Left cardiac atrium (tissue), 4 donors: ENCODE measurements around the gene GSDME. TPM values are rescaled to one million over a fixed set of nuclear protein-coding genes. Genes with fewer than 3 reads are reported as not detected.
A peak's percentile ranks its signal among the peaks of the same experiment; 100 is the strongest.

ENCODE experiments used
- ATAC-seq, 2 donors: fragments of 200-7000 bp; cut with Tn5 transposase; one replicate each; pipeline ENCODE4 v1.9.1; 2020; ENCODE audit warnings: mild to moderate bottlenecking in 2 of 2, moderate library complexity in 2 of 2
- DNase-seq: peaks from one replicate; pipeline ENCODE4 v3.0.0-alpha.2; 2020
- intact Hi-C, 2 donors: fragments of 100-400 bp; cut with DNase I; formaldehyde crosslinking; loops; one replicate each; pipeline versions ENCODE4 v1.14.1 to v1.15.1; 2022 to 2023
- total RNA-seq, 2 donors: library from RNA; stranded (reverse); fragmentation: NEBNext Ultra II Directional; extraction: Animal tissue kit (Norgen Biotek cat#: 25700); gene quantifications; one replicate each; pipeline ENCODE4 v1.2.1, GENCODE V29; 2021
- donor health status: DM: no; HTN: yes; CAD: no.
- donor health status: DM: no; HTN: yes; CAD: no; lungs with severe emphysema.
- donor health status: DM: yes; HTN: yes; CAD: no.
- donor health status: Dilated cardiomyopathy.

Gene GSDME
- total RNA-seq, 2 donors from 2014 or later, result 6.4 to 8.6 TPM

- DNase-seq (no peak), ATAC-seq (no peak)
- intact Hi-C loops, result no loop called here
Observed at GRCh38 chr7:24690251-24690650, 67.0 kb downstream of the GSDME start.

GRCh38 chr7:24685708-24686107, 71.6 kb downstream of the GSDME start:
- ATAC-seq (no peak), DNase-seq (no peak)
- intact Hi-C loops, result no loop called here

GRCh38 chr7:24670782-24671181, 86.5 kb downstream of the GSDME start:
- intact Hi-C loops, result no loop called here
- no peak for ATAC-seq

GRCh38 chr7:24669971-24670591, 87.2 kb downstream of the GSDME start:
- intact Hi-C loops, result loop anchor here in 1 of 2 donors (10.0 kb wide), 4 partner anchors 95 to 1095 kb away; partner anchors contain the start of genes NPY, PALS2 and STK31
- DNase-seq (no peak), ATAC-seq (no peak)

More at GRCh38 chr7:24670782-24671181, 86.5 kb downstream of the GSDME start:
- DNase-seq, result no peak

GRCh38 chr7:24668927-24669635, 88.2 kb downstream of the GSDME start:
- DNase-seq, result no peak
- ATAC-seq, result peak in 1 of 2 donors; percentile 65
- intact Hi-C loops, result loop anchor here in 1 of 2 donors (10.0 kb wide), 4 partner anchors 94 to 1094 kb away; partner anchors contain the start of genes NPY, PALS2 and STK31

GRCh38 chr7:24665564-24666294, 91.5 kb downstream of the GSDME start:
- DNase-seq, result no peak
- ATAC-seq, result peak in 1 of 2 donors; percentile 59
- intact Hi-C loops, result loop anchor here in 1 of 2 donors (2.0 to 10.0 kb wide), 5 partner anchors 91 to 1091 kb away; partner anchors contain the start of genes NPY, PALS2 and STK31

- ATAC-seq, result peak in 1 of 2 donors; percentile 50
Observed at GRCh38 chr7:24660546-24660945, 96.7 kb downstream of the GSDME start.

GRCh38 chr7:24659505-24659904, 97.8 kb downstream of the GSDME start:
- intact Hi-C loops, result no loop called here
- ATAC-seq (no peak), DNase-seq (no peak)

More at GRCh38 chr7:24660546-24660945, 96.7 kb downstream of the GSDME start:
- intact Hi-C loops, result loop anchor here in 1 of 2 donors (10.0 kb wide), 4 partner anchors 86 to 1086 kb away; partner anchors contain the start of genes NPY, PALS2 and STK31
- DNase-seq, result no peak

- intact Hi-C loops, result no loop called here
- DNase-seq (no peak), ATAC-seq (no peak)
Observed at GRCh38 chr7:24657980-24658379, 99.3 kb downstream of the GSDME start.

GRCh38 chr7:24656608-24657007, 100.7 kb downstream of the GSDME start:
- no peak for DNase-seq
- intact Hi-C loops, result no loop called here
- no peak for ATAC-seq

GRCh38 chr7:24654305-24654704, 103.0 kb downstream of the GSDME start:
- intact Hi-C loops, result no loop called here

GRCh38 chr7:24653316-24654085, 103.8 kb downstream of the GSDME start:
- intact Hi-C loops, result no loop called here
- ATAC-seq, result peak in 1 of 2 donors; percentile 23
- no peak for DNase-seq

More at GRCh38 chr7:24654305-24654704, 103.0 kb downstream of the GSDME start:
- ATAC-seq, result no peak
- no peak for DNase-seq

GRCh38 chr7:24652251-24652939, 104.9 kb downstream of the GSDME start:
- intact Hi-C loops, result no loop called here
- no peak for DNase-seq
- no peak for ATAC-seq

Other genes with a start within 250 kb of the GSDME start
- 10 to 100 TPM; 13.6 to 15.1 TPM for gene PALS2, start 184.0 kb downstream of the GSDME start, total RNA-seq
- 1 to 10 TPM; 8.8 to 10.0 TPM for gene OSBPL3, start 222.7 kb upstream of the GSDME start, total RNA-seq